Putamen (tissue), 1 donor: ENCODE results near the gene OR6K3.

Experiments
- DNase-seq: peaks from one replicate; pipeline ENCODE4 v3.0.0-alpha.2; 2016; ENCODE audit warnings: low spot score

OR6K3 gene

DNA sequence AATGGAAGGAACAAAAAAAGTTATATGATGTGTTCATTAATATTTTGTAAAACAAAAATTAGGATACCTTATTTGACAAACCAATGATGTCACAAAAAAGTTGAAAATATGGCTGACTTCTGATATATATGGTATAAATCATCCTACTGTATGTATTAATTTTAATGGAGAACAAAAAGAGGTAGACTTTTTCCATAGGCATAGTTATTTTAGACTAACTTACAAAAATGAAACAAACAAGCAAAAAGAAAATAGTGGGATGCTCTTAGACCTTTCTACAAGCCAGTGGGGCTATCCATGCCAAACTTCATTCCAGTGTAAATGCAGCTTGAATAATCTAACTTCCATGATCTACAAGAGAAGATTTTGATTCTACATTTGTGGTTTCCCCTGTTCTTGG is 33.5 kb downstream of the OR6K3 start:
- no peak for DNase-seq

DNA sequence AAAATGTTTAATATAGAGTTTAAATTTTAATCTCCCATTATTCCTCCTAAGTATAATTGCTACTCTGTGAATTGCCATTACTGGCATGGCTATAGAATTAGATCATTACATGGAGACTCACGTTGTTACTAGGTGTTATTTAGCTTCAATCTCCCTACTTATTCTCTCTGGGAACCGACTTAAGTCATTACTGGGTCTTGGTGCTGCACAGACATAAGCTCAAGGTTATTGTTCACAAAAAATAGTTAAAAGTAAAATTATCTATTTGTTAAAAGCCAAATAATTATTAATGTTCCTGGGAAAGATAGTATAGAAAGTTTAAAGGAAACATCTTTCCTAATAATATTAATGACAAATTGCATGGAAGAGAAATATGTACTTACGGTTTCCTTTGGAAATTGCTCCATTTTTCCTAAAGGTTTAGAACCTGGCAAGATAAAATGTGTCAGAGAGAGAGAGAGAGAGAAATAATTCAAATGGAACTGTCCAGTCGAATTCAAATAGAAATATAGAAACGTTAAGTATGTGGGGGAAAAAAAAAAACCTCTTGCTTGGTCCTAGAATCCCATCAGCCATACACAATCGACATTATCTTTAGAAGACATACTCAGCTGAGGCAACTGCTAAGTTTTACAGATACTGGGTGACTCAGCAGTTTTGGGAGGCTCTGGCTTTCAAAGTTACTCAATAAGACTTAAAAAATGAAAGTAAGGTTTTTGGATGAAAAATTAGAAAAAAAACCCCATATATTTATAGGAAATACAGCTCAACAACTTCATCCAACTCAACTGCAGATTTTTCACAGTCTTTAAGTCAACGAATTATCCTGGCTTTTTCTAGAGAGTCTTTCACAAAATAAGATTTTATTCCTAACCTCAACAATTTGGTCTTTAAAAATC is 34.2 kb downstream of the OR6K3 start, which contains the start of gene SPTA1:
SPTA1 (minus strand) TSS at position 605 of the 899 bp plus-strand sequence; CDS start at position 407, 198 bp downstream.
- no peak for DNase-seq

- no peak for DNase-seq
Observed at GRCh38 chr1:158685085-158685484, 35.4 kb downstream of the OR6K3 start.

GRCh38 chr1:158681606-158682005 is 38.9 kb downstream of the OR6K3 start:
- DNase-seq = no peak

- DNase-seq = no peak
Observed at GRCh38 chr1:158679289-158679688, 41.2 kb downstream of the OR6K3 start.

- DNase-seq = no peak
Observed at GRCh38 chr1:158675563-158676323, 44.8 kb downstream of the OR6K3 start.

DNA sequence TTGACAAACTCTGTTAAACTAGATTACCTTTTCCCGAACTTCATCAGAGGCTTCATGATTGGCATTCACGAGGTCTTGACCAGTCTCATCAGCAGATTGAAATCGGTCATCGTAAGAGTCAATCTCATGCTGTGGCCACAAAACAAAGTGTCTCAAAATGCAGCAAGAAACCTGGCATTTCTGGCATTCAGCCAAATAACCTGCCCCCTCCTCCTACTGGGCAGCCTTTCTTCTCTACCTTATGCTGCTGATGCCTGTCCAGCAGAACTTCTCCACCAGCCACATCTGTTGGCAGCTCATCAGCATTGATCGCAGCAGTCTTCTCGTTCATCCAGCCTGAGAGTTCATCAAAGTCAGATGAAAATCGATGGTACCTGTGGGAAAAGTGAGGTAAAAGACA is 46.2 kb downstream of the OR6K3 start:
- DNase-seq = no peak
